HG03354 (cell line): Measurements from ENCODE around the gene GANC.
"Not testable (repeated sequence)": the region's sequence is repeated elsewhere in the genome, so short reads cannot be mapped to it uniquely, and the experiment has no call there.

Experiments
- ATAC-seq: cut with Tn5 transposase; IDR thresholded peaks from one replicate; pipeline ENCODE4 v1.9.1; 2021; ENCODE audit warnings: mild to moderate bottlenecking; ENCODE audit not compliant: unreplicated experiment, poor library complexity, severe bottlenecking

The GANC gene, protein sequence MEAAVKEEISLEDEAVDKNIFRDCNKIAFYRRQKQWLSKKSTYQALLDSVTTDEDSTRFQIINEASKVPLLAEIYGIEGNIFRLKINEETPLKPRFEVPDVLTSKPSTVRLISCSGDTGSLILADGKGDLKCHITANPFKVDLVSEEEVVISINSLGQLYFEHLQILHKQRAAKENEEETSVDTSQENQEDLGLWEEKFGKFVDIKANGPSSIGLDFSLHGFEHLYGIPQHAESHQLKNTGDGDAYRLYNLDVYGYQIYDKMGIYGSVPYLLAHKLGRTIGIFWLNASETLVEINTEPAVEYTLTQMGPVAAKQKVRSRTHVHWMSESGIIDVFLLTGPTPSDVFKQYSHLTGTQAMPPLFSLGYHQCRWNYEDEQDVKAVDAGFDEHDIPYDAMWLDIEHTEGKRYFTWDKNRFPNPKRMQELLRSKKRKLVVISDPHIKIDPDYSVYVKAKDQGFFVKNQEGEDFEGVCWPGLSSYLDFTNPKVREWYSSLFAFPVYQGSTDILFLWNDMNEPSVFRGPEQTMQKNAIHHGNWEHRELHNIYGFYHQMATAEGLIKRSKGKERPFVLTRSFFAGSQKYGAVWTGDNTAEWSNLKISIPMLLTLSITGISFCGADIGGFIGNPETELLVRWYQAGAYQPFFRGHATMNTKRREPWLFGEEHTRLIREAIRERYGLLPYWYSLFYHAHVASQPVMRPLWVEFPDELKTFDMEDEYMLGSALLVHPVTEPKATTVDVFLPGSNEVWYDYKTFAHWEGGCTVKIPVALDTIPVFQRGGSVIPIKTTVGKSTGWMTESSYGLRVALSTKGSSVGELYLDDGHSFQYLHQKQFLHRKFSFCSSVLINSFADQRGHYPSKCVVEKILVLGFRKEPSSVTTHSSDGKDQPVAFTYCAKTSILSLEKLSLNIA (N-terminal part only)

DNA sequence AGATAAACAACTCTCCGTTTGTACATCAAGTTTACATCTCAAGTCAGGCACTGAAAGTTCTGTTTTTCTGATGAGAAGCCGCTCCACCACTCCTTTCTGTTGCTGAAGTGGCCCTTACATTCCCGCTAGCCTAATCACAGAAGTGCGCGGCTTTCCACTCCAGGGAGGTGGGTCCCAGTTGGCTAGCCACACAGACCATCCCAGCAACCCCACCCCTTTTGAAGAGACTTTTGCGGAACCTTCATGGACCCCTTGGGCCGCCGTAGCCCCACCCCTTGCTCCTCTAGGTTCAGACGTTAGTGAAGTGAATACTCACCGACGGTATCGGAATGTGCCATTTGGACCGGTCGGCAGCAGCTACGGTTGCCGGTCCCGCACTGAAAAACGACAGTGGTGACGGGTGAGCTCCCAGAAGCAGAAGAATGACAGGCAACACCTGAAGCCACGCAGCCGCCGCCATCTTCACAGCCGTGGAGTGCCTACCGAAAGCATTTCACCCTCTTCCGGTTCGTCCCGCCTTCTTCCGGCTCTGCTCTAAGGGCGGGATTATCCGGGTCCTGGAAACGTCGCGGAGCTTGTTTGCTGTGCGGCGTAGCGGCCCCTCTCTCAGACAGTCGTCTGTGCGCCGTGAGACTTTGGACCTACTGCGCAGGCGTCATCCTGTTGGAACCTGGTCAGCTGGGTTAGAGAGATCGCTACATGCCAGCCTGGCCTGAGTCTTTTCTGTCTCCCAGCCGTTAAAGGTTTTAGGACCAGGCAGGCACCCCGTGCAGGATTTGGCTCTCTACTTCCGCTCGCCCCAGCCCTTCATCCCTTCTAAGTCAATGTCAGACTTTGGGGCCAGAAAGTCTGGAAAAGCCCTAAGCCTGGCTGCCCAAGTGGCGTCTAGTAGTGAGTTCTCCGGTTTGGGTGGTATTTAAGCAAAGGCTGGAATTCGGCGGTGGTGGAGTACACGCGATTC is at the start of gene GANC, which contains the start of gene TMEM87A:
Gene GANC, plus strand, starts transcription at position 263 of the 961 bp plus-strand sequence. CDS start 1,281 bp downstream, outside the sequence.
Gene TMEM87A, minus strand, starts transcription at position 495 of the 961 bp plus-strand sequence. Its CDS starts 35 bp downstream, at position 460.
- peak; percentile 90 for ATAC-seq

DNA sequence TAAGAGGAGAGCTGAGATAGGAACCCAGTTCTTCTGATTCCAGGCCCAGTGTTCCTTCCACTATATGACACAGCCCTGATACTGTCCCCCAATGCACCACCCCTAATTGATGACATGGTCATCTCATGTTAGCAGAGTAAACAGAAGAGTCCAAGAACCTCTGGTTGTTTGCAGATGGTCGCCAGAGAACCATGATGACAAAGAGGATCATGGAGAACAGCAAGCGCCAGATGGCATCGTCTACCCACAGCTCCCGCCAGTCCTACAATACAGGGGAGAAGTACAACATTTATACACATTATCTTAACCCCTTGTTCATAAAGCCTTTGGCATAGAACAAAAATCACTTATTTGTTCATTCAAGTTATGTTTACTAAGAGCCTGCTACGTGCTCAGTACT is 46.4 kb upstream of the GANC start:
- ATAC-seq = no peak

DNA sequence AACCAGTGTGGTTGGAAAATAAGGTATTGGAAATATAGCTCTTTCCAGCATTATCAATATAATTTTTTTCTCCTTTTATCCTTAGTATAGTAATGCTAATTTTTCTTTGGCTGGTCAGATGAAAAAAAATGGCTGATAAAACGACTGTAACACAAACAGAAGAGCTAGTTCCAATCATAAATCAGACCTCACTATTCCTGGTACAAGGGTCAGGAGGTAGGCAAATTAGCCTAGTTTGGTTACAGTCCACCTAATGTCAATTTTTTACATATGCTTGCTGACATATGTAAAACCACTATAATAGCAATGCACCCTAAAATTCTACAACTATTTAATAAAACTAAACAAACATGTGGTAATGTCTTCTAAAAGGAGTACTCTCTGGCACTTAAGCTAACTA is 45.0 kb upstream of the GANC start:
- no peak for ATAC-seq

DNA sequence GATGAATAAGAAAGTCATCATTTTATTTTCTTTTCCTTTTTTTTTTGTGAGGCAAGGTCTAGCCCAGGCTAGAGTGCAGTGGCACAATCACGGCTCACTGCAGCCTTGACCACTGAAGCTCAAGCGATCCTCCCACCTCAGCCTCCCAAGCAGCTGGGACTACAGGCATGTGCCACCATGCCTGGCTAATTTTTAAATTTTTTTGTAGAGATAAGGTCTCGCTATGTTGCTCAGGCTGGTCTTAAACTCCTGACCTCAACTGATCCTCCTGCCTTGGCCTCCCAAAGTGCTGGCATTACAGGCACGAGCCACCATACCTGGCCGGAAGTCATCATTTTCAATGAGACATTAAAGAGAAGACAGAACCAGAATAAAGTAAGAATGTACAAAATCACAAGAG is 44.0 kb upstream of the GANC start:
- not testable (repeated sequence) for ATAC-seq

DNA sequence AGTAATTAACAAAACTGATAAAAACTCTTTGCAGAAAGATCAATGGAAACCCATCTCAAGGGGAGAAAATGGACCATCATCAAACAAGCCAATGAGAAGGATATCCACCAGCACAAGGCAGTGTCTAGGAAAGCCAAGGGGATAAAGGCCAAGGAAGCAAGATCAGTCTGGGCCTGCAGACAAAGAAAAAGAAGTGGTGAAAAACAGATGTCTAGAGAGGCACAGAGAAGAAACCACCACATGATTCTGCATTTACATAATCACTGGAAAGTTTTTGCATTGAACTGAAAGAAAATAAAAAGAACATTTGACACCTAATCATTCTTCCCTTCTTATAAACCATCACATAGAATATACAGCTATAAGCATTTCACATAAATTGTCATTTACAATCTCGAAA is 41.9 kb upstream of the GANC start:
- no peak for ATAC-seq

DNA sequence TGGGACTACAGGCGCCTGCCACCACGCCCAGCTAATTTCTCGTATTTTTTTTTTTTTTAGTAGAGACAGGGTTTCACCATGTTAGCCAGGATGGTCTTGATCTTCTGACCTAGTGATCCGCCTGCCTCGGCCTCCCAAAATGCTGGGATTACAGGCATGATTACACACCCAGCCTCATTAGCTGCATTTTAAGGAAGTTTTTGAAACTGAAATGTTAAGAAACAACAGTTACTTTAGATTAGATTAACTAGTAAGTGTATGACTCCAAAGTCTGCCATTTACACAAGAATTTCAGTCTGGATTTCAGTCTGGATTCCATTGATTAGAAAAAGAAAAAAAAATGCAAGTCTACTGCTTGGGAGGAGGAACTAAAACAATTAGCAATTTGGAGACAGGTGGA is 40.4 kb upstream of the GANC start:
- no peak for ATAC-seq

DNA sequence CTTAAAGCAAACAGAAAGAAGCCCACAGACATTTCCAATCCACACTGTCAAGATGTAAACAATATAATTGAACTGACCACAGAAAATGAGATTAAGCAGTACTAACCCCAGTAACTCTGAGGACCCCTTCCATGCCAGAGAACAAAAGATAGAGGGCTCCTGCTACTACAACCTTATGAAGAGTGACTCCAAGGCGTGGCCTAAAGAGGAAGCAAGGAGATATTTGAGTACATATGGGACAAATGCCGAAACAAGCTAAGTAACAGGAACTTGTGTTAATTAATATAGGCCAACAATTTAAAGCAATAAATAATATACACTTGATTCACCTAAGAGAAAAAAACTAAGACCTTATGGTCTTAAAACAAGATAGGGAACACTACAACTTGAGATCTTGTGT is 39.9 kb upstream of the GANC start:
- no peak for ATAC-seq

DNA sequence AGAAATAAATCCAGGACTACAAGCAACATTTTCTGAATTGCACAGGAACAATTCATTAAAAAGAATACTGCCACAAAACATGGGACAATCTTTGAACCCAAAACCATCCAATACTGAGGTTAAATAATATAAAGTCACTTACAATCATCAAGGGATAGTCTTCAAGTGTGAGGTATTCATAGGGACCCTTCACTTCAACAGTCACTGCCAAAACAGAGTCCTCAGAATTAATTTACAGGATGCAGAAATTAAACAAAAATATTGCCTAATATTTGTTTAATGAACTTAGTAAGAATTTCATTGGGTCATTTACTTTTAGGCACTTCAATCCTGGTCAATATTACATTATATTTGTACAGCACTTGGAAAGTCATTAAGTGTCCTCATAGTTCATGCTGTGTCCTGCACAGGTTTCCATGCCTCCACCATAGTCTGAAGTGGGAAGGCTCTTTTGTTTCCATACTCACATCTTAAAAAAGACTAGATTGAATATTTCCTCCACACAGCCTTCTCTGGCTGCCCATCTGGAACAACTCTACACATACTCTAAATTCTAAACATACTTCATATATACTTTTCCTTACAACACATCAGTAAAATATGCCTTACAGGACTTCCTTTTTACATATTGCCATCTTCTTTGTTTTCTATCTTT is 33.3 kb upstream of the GANC start:
- no peak for ATAC-seq

DNA sequence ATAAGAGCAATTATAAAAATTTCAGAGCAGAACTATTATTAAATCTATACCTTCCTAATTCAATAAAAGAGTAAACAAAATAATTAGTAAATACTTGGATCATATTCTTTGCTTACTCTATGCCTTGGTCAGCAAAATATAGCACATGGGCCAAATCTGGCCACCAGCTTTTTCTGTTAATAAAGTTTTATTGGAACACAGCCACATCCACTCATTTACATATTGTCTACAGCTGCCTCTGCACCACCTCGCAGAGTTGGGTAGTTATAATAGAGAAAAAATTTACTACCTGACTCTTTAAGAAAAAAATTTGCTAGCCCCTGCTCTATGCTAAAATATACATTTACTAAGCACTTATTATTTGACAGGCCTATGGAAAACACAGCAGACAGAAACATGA is 32.2 kb upstream of the GANC start:
- ATAC-seq = no peak

DNA sequence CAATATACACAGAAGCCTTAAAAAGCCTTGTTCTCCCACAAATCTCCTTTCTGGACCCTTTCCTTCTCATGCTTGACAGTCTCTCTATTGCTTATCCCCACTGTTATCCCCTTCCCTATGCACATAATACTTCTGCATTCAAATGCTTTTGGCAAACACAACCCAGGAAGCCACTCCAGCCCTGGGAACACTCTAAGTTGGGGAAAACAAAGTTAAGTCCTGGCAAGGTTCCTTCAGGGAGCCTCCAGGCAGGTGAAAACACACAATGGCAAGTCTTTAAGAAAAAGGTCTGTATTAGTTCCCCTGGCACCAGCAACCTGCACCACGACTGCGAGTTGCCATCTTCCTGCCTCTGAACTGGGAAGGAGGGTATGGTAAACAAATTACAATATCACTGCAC is 19.7 kb upstream of the GANC start:
- no peak for ATAC-seq

DNA sequence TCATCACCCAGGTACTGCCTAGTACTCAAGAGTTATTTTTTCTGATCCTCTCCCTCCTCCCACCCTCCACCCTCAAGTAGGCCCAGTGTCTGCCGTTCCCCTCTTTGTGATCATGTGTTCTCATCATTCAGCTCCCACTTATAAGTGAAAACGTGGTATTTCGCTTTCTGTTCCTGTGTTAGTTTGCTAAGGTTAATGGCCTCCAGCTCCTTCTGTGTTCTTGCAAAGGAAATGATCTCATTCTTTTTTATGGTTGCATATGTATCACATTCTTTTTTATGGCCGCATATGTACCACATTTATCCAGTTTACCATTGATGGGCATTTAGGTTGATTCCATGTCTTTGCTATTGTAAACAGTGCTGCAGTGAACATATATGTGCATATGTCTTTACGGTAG is 8.2 kb upstream of the GANC start:
- ATAC-seq = no peak

DNA sequence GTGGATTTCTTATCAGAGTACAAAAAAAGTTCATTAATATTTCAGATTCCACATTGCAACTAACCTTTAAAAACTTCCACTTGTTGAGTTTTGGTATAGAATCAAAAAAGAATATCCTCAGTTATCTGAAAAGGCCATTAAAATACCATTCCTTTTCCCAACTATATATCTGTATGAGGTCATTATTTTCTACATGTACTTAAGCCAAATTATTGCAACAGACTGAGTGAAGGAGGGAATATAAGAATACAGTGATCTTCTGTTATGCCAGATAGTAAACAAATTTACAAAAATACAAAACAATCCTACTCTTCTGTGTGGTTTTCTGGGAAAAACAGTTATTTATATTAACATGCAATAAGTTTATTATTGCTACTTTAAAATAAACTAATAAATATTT is 5.7 kb upstream of the GANC start:
- no peak for ATAC-seq

DNA sequence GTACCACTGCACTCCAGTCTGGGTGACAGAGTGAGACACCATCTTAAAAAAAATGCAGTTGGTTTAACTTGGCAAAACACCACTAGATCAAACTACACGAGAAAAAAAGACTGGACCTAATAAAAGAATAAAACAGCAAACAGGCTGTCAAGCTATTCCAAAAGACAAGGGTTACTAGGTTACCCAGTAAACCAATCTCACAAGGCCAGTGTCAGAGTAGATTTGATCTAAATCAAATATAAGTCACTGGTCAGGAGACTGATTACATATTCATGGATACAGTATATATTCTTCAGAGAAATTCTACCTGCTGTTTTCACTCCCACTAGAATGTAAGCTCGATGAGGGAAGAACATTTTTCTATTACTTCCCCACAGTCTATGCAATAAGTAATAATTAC is 2.5 kb upstream of the GANC start:
- no peak for ATAC-seq

DNA sequence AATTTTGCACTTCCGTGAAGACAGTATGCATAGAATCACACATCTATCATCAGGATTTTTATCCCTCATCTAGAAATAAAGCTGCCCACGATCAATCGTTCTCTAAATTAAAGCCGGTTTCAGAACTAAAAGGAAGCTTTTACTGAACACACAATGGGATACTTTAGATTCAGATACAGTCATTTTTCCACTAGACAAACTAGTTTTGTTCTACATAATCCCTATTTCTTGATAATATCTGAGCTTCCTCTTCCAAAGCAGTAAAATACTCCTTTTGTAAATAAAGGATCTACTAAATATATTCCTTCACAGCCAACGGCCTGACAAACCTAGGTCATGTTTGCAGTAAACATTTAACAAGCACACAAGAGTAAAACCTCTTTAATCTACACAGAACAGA is 2.0 kb upstream of the GANC start:
- no peak for ATAC-seq

DNA sequence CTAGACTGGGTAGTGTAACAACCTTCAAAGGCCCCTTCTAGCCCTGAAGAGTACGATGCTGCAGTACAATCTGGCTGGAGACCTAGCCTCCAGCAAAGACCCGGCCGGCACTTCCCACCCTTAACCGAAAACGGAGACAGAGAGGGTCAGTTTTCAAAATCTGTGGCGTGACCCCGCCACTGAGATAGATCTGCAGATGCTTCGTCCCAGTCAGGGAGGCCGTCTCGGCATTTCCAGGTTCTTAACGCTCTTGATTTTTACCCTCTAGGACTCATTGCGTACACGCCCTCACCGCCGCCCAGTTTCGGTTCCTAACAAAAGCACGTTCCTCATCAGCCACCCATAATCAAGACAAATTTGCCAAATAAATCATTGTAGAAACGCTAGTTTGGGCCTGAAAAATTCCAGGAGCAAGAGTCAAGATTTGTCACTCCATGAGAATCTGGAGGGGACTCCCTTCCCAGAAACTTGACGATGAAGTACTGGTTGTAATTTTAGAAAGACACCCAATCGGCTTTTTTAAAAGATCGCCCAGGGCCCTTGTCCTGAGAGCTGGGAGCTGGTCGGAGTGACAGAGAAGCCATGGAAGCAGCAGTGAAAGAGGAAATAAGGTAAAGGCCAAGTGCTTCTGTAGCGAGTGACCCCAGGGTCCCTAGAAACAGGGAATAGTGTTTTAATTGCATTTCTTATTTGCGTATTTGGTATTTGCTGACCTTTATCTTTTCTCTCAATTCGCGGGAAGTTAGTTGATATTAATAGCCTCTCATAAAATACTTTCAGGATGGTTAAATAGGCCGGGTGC is 1.1 kb downstream of the GANC start:
- ATAC-seq = peak; percentile 27

DNA sequence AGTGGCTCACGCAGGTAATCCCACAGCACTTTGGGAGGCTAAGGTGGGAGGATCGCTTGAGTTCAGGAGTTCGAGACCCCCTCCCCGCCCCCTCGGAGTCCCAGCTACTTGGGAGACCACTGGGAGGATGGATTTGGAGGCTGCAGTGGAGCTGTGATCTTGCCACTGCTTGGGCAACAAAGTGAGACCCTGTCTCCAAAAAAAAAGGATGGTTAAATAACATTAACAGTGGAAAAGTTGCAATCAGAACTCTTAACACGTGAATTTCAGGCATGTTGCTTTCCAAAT is 1.6 kb downstream of the GANC start:
- no peak for ATAC-seq

DNA sequence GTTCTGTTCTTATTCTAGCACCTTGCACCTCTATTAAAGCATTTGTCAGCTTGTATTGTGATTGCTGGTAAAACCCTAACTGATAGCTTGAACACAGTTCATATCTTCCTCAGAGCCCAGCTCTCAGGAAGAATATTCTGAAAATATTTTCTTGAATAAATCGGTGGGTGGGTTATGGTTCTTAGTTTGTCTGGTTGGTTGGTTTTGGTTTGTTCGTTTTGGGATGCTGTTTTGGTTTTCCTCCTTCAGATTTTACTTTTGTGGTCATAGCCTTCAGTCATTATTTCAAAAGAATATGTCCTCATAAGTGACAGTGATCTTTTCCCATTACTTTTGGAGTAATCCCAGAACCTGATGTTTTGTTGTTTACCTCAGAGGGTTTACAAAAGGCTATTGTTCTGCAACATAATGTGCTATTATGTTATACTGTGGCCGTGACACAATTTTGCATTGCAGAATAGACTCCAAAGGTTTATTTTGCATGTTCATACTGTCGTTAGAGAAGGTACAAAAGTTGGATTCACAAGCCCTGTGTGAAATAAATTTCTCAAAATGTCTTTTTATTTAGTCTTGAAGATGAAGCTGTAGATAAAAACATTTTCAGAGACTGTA is 2.9 kb downstream of the GANC start:
- ATAC-seq = no peak

DNA sequence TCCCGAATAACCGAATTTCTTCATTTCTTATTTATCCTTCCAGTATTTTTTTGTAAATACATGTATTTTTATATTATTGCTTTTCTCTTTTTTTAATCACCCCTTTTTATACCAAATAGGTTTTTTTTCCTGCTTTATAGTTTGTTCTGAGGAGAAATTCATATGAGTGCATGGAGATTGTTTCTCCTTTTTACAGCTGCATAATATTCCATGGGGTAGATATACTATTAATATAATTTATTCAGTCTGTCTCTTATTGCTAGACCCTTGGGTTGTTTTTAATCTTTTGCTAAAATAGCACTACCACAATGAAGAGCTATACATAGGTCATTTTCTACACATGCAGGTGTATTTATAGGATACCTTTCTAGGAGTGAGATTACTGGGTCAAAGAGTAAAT is 3.8 kb downstream of the GANC start:
- no peak for ATAC-seq
